BJ (cell line): ENCODE measurements around the gene SMARCC2. TPM values are rescaled to one million over a fixed set of nuclear protein-coding genes. Genes with fewer than 3 reads are reported as not detected.
A peak's percentile ranks its signal among the peaks of the same experiment; 100 is the strongest.

Experiments used
- CTCF ChIA-PET: fragments of 350-600 bp; formaldehyde crosslinking; extraction: SDS; loops from one replicate; lab custom pipeline; 2021; ENCODE audit warnings: antibody characterized with exemption, inconsistent platforms; lab: Yijun Ruan, JAX
- POLR2A ChIA-PET: fragments of 300-600 bp; sonication (Branson Sonifier 250); formaldehyde crosslinking; extraction: SDS; loops from one replicate; lab custom pipeline; 2021; ENCODE audit warnings: antibody characterized with exemption; lab: Charles Lee
- DNase-seq: peaks from one replicate; pipeline ENCODE4 v3.0.0-alpha.2; 2011; ENCODE audit warnings: low read depth
- H3K27me3 ChIP-seq: 2 replicates; pipeline ENCODE4 v1.6.0; 2011; ENCODE audit warnings: low read length; ENCODE audit not compliant: control insufficient read depth, insufficient read depth
- H3K36me3 ChIP-seq: 2 replicates; pipeline ENCODE4 v1.5.1; 2011; ENCODE audit warnings: low read length; ENCODE audit not compliant: control insufficient read depth, insufficient read depth
- H3K4me3 ChIP-seq: 2 replicates; pipeline ENCODE4 v1.5.1; 2011; ENCODE audit warnings: low read depth, mild to moderate bottlenecking, control low read depth, low read length
- polyA plus RNA-seq: library from polyadenylated mRNA; depleted of rRNA; stranded (reverse); fragments of >200 nt; gene quantifications from 2 replicates; pipeline ENCODE4 v1.2.3, GENCODE V29; 2011
- TF ChIP-seq, protein P1 (sequence below): IDR thresholded peaks from 2 replicates; pipeline ENCODE4 v1.5.1; 2011; ENCODE audit warnings: low read depth, mild to moderate bottlenecking, control low read depth, inconsistent platforms, low read length, moderate library complexity; ENCODE audit not compliant: insufficient read depth

The SMARCC2 gene
- polyA plus RNA-seq, 1 experiment: 60.7 TPM

GRCh38 chr12:56189918-56190694, 823 bp upstream of the SMARCC2 start:
- no peaks in the 10 kb centered on the region for H3K27me3 ChIP-seq
- TF ChIP-seq, protein P1, sequence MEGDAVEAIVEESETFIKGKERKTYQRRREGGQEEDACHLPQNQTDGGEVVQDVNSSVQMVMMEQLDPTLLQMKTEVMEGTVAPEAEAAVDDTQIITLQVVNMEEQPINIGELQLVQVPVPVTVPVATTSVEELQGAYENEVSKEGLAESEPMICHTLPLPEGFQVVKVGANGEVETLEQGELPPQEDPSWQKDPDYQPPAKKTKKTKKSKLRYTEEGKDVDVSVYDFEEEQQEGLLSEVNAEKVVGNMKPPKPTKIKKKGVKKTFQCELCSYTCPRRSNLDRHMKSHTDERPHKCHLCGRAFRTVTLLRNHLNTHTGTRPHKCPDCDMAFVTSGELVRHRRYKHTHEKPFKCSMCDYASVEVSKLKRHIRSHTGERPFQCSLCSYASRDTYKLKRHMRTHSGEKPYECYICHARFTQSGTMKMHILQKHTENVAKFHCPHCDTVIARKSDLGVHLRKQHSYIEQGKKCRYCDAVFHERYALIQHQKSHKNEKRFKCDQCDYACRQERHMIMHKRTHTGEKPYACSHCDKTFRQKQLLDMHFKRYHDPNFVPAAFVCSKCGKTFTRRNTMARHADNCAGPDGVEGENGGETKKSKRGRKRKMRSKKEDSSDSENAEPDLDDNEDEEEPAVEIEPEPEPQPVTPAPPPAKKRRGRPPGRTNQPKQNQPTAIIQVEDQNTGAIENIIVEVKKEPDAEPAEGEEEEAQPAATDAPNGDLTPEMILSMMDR: no peak
- DNase-seq: no peak
- peak overlapping the region; percentile 64 for H3K4me3 ChIP-seq
- ChIA-PET CTCF (interaction anchor here (0.7 to 9.8 kb wide), 50 partner anchors 9 to 452 kb away, joined by 3 to 134 read pairs (median 5); partner anchors contain the start of genes ANKRD52, CNPY2, COQ10A and ERBB3), POLR2A (interaction anchor here (0.6 to 2.2 kb wide), 4 partner anchors 31 to 55 kb away, joined by 3 to 10 read pairs (median 4); partner anchors contain the start of genes MYL6 and RNF41)
- H3K36me3 ChIP-seq: peaks cover under 1% of the 10 kb centered on the region

DNA sequence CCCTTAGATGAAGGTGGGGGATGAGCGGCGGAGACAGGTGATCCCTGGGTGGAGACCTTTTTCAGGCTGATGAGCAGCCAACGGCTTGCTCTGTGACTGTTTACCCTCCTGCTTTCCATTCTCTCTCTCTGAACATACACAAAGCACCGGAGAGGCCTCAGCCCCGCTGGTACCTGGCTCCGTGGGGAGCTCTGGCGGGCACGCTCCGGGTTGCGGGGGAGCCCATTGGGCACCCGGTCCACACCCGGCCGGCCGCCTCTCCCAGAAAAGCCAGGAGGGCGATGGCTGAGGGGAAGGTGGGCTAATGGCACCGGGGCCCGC, 545 bp downstream of the SMARCC2 start:
- POLR2A ChIA-PET: interaction anchor here (0.6 to 2.2 kb wide), 3 partner anchors 30 to 69 kb away, joined by 4 to 10 read pairs (median 6); partner anchors contain the start of genes MYL6 and RNF41
- no peak for DNase-seq
- Histone ChIP-seq H3K27me3 (no peaks in the 10 kb centered on the region), H3K36me3 (peaks cover 10% of the 10 kb centered on the region), H3K4me3 (peak overlapping the region; percentile 71)
- CTCF ChIA-PET: interaction anchor here (0.7 to 9.8 kb wide), 27 partner anchors 8 to 450 kb away, joined by 3 to 134 read pairs (median 7); partner anchors contain the start of genes ERBB3, ESYT1, MYL6 and RNF41
- TF ChIP-seq, protein P1: no peak

DNA sequence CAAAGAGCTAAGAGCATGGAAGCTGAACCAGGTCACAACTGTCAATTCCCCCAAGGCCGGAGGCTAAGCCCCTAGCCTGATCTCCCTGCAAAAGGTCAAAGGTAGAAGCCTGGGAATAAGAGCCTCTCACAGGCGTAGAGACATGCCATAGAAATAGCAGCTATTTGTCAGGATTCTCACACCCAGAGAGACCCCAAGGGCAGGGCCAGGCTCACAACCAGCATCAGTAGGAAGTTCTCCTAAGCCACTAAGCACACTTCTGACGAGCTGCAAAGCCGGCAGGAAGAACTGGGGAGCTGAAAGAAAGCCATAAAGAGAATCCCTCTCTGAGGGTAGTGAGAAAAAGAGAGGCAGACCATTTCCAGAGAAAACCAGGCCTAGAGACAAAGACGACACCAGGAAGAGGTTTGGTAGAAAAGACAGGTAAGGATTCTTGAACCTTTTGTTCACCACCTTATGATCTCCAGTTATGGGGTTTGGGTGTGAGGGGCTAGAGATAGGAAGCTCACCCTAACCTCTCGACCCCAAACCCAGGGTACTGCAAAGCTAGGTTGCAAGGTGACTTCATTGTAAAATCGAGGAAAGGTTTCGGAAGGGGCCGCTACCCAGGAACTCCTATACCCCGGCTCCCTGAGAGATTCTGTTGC, 1.0 kb downstream of the SMARCC2 start:
- peak overlapping the region; percentile 71 for H3K4me3 ChIP-seq
- peaks cover 10% of the 10 kb centered on the region for H3K36me3 ChIP-seq
- DNase-seq: no peak
- CTCF ChIA-PET: interaction anchor here (0.9 to 9.8 kb wide), 18 partner anchors 7 to 450 kb away, joined by 3 to 134 read pairs (median 7); partner anchors contain the start of genes ESYT1, MYL6, RNF41 and SPRYD4
- TF ChIP-seq, protein P1: no peak
- H3K27me3 ChIP-seq: no peaks in the 10 kb centered on the region
- POLR2A ChIA-PET: interaction anchor here (0.6 to 2.2 kb wide), 4 partner anchors 30 to 114 kb away, joined by 3 to 10 read pairs (median 5); partner anchors contain the start of genes MYL6 and RNF41

GRCh38 chr12:56186957-56187356, 2.3 kb downstream of the SMARCC2 start:
- Histone ChIP-seq H3K27me3 (no peaks in the 10 kb centered on the region), H3K4me3 (no peak overlapping the region), H3K36me3 (peaks cover 10% of the 10 kb centered on the region)
- TF ChIP-seq, protein P1: no peak
- DNase-seq: no peak
- ChIA-PET POLR2A (no interaction called here), CTCF (interaction anchor here (1.6 to 6.7 kb wide), 4 partner anchors 25 to 67 kb away, joined by 4 to 134 read pairs (median 63); partner anchors contain the start of genes ESYT1, MYL6 and ZC3H10)
